ENCODE results near the gene PRKCQ. TPM values are rescaled to one million over a fixed set of nuclear protein-coding genes. Genes with fewer than 3 reads are reported as not detected.

The PRKCQ gene
- total and polyA plus RNA-seq, 4 donors: 0.13 to 3.3 (median 0.45) TPM

- H3K27me3 ChIP-seq (ENCODE audit: control insufficient read depth in 4 of 4, insufficient read depth in 4 of 4, low read length in 3 of 4): peaks cover 0 to 4% (median 0%) of the 10 kb centered on the region in 4 donors
- no peak overlapping the region for H3K9ac ChIP-seq (ENCODE audit: low read depth in 1 of 2, low read length in 2 of 2)
- DNase-seq (ENCODE audit: low spot score): no peak
- no peak overlapping the region for H3K4me3 ChIP-seq (ENCODE audit: low read depth in 1 of 3, low read length in 3 of 3)
- H3K4me1 ChIP-seq (ENCODE audit: control insufficient read depth in 4 of 4, insufficient read depth in 4 of 4, low read length in 3 of 4): no peaks in the 10 kb centered on the region
- H3K36me3 ChIP-seq (ENCODE audit: control insufficient read depth in 4 of 4, insufficient read depth in 3 of 4, low read depth in 1 of 4, low read length in 3 of 4): no peaks in the 10 kb centered on the region
- 85% methylated on average over 9 of the region's 9 CpGs for WGBS
- no peak for TF ChIP-seq FOXA2 (IDR thresholded peaks at IDR 0.05)
- no peak for TF ChIP-seq HNF4A (conservative IDR thresholded peaks at IDR 0.05)
- no peak for TF ChIP-seq RAD21 (IDR thresholded peaks at IDR 0.05)
- TF ChIP-seq HNF4G (IDR thresholded peaks at IDR 0.05): no peak
- no peak overlapping the region for H3K27ac ChIP-seq (ENCODE audit: low read depth in 1 of 2, low read length in 2 of 2)
- H3K9me3 ChIP-seq (ENCODE audit: control insufficient read depth in 4 of 4, low read length in 3 of 4): no peaks in the 10 kb centered on the region
These were observed 21.2 kb upstream of the PRKCQ start for GRCh38 chr10:6601246-6601805.

GRCh38 chr10:6600224-6600987 lies 20.3 kb upstream of the PRKCQ start:
- DNase-seq (ENCODE audit: low spot score): no peak
- Histone ChIP-seq H3K4me1 (ENCODE audit: control insufficient read depth in 4 of 4, insufficient read depth in 4 of 4, low read length in 3 of 4) (no peaks in the 10 kb centered on the region), H3K27me3 (ENCODE audit: control insufficient read depth in 4 of 4, insufficient read depth in 4 of 4, low read length in 3 of 4) (peaks cover 0 to 4% (median 0%) of the 10 kb centered on the region in 4 donors), H3K9ac (ENCODE audit: low read depth in 1 of 2, low read length in 2 of 2) (no peak overlapping the region), H3K27ac (ENCODE audit: low read depth in 1 of 2, low read length in 2 of 2) (no peak overlapping the region), H3K4me3 (ENCODE audit: low read depth in 1 of 3, low read length in 3 of 3) (no peak overlapping the region), H3K36me3 (ENCODE audit: control insufficient read depth in 4 of 4, insufficient read depth in 3 of 4, low read depth in 1 of 4, low read length in 3 of 4) (no peaks in the 10 kb centered on the region), H3K9me3 (ENCODE audit: control insufficient read depth in 4 of 4, low read length in 3 of 4) (no peaks in the 10 kb centered on the region)
- 83% methylated on average over 7 of the region's 7 CpGs for WGBS
- no peak for TF ChIP-seq TAF1 (conservative IDR thresholded peaks at IDR 0.05)
- TF ChIP-seq JUND (IDR thresholded peaks at IDR 0.05): no peak
- no peak for TF ChIP-seq EGR1 (IDR thresholded peaks at IDR 0.05; ENCODE audit: low read depth in 2 of 2)
- TF ChIP-seq ATF3 (IDR thresholded peaks at IDR 0.05): no peak
- TF ChIP-seq REST (IDR thresholded peaks at IDR 0.05): no peak
- TF ChIP-seq CTCF (IDR thresholded peaks at IDR 0.05; ENCODE audit: low read depth, low read length, missing input control): no peak
- no peak for TF ChIP-seq ZBTB33 (IDR thresholded peaks at IDR 0.05)
- no peak for TF ChIP-seq RXRA (IDR thresholded peaks at IDR 0.05)
- TF ChIP-seq SP1 (IDR thresholded peaks at IDR 0.05): no peak
- no peak for TF ChIP-seq RAD21 (IDR thresholded peaks at IDR 0.05)
- TF ChIP-seq MAX (IDR thresholded peaks at IDR 0.05): no peak
- TF ChIP-seq HNF4A (conservative IDR thresholded peaks at IDR 0.05): no peak
- no peak for TF ChIP-seq FOXA1 (IDR thresholded peaks at IDR 0.05)
- TF ChIP-seq NR2F2 (IDR thresholded peaks at IDR 0.05): no peak
- TF ChIP-seq YY1 (IDR thresholded peaks at IDR 0.05): no peak
- TF ChIP-seq FOXA2 (IDR thresholded peaks at IDR 0.05): no peak
- no peak for TF ChIP-seq GABPA (IDR thresholded peaks at IDR 0.05 in 1 of 2, conservative IDR thresholded peaks at IDR 0.05 in 1 of 2)

Data from liver (tissue), 9 donors.